HEK293 (cell line): ENCODE measurements around the gene FSIP1.

Source experiments
- CTCF ChIP-seq: fragments of 450-650 bp; formaldehyde crosslinking; IDR thresholded peaks from 2 replicates; pipeline ENCODE4 v1.5.1; 2016; ENCODE audit warnings: missing biosample characterization, missing genetic modification characterization
- GFI1B ChIP-seq: fragments of 450-650 bp; formaldehyde crosslinking; IDR thresholded peaks from 2 replicates; pipeline ENCODE4 v1.5.1; 2016; ENCODE audit warnings: missing biosample characterization, missing genetic modification characterization
- GLI4 ChIP-seq: fragments of 450-650 bp; formaldehyde crosslinking; IDR thresholded peaks from 2 replicates; pipeline ENCODE4 v1.5.1; 2016; ENCODE audit warnings: missing biosample characterization, missing genetic modification characterization
- PBX3 ChIP-seq: sonication (generic); formaldehyde crosslinking; IDR thresholded peaks from 2 replicates; pipeline ENCODE4 v1.8.1; 2022; ENCODE audit warnings: mild to moderate bottlenecking, moderate library complexity, missing genetic modification reagents
- REST ChIP-seq: fragments of 450-650 bp; formaldehyde crosslinking; IDR thresholded peaks from 2 replicates; pipeline ENCODE4 v1.5.1; 2016; ENCODE audit warnings: missing biosample characterization, missing genetic modification characterization
- TSHZ1 ChIP-seq: fragments of 450-650 bp; formaldehyde crosslinking; IDR thresholded peaks from 2 replicates; pipeline ENCODE4 v1.5.1; 2016; ENCODE audit warnings: missing biosample characterization, missing genetic modification characterization, borderline replicate concordance
- ZBTB49 ChIP-seq: fragments of 450-650 bp; formaldehyde crosslinking; IDR thresholded peaks from 2 replicates; pipeline ENCODE4 v1.5.1; 2016; ENCODE audit warnings: missing biosample characterization, missing genetic modification characterization, low read depth
- ZNF114 ChIP-seq: fragments of 450-650 bp; formaldehyde crosslinking; IDR thresholded peaks from 2 replicates; pipeline ENCODE4 v1.5.0; 2017; ENCODE audit warnings: missing biosample characterization, missing genetic modification characterization
- ZNF174 ChIP-seq: fragments of 450-650 bp; formaldehyde crosslinking; IDR thresholded peaks from 2 replicates; pipeline ENCODE4 v1.5.0; 2017; ENCODE audit warnings: missing biosample characterization, mild to moderate bottlenecking, missing genetic modification characterization
- ZNF175 ChIP-seq: fragments of 450-650 bp; formaldehyde crosslinking; IDR thresholded peaks from 2 replicates; pipeline ENCODE4 v1.5.1; 2016; ENCODE audit warnings: missing biosample characterization, missing genetic modification characterization
- ZNF26 ChIP-seq: fragments of 450-650 bp; formaldehyde crosslinking; IDR thresholded peaks from 2 replicates; pipeline ENCODE4 v1.5.1; 2016; ENCODE audit warnings: missing biosample characterization, missing genetic modification characterization
- ZNF501 ChIP-seq: fragments of 450-650 bp; formaldehyde crosslinking; IDR thresholded peaks from 2 replicates; pipeline ENCODE4 v1.5.1; 2016; ENCODE audit warnings: missing biosample characterization, missing genetic modification characterization
- ZNF558 ChIP-seq: fragments of 450-650 bp; formaldehyde crosslinking; IDR thresholded peaks from 2 replicates; pipeline ENCODE4 v1.5.1; 2016; ENCODE audit warnings: missing biosample characterization, missing genetic modification characterization

- no peak for TF ChIP-seq ZNF501
- TF ChIP-seq ZNF175: no peak
- no peak for TF ChIP-seq ZNF558 (tag by site-specific recombination)
- no peak for TF ChIP-seq CTCF (tag by site-specific recombination)
- TF ChIP-seq ZNF114 (tag by site-specific recombination): no peak
- TF ChIP-seq TSHZ1 (tag by site-specific recombination): no peak
- TF ChIP-seq ZBTB49 (tag by site-specific recombination): no peak
- no peak for TF ChIP-seq REST (tag by site-specific recombination)
- TF ChIP-seq PBX3: no peak
- no peak for TF ChIP-seq GLI4 (tag by site-specific recombination)
- no peak for TF ChIP-seq ZNF174 (tag by site-specific recombination)
- TF ChIP-seq ZNF26: no peak
- no peak for TF ChIP-seq GFI1B (tag by site-specific recombination)
Observed at GRCh38 chr15:39552556-39552955, 230.1 kb downstream of the FSIP1 start.
